Measurements from ENCODE around the gene PGAP6.
"Not testable (repeated sequence)": the region's sequence is repeated elsewhere in the genome, so short reads cannot be mapped to it uniquely, and the experiment has no call there.

The PGAP6 gene

DNA sequence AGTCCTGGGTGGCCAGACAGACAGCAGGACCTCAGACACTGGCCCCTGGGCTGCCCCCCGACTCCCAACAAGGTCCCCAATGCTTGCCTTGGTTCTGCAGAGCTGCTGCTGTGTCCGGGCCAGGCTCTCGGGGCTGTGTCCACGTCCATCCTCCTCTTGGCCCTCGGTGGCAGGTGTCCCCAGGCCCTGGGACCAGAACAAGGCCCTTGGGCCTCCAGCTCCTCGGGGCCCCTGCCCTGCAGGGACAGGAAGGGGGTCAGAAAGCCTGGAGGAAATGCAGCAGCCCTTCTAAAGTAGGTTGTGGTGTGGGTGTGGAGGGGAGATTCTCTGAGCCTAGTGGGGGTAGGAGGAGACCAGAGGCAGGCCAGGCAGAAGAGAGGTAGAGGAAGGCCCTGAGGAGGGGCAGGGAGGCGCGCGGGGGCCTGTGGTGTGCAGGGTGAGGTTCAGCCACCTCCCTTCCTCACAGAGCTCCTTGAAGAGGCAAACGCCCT lies 26.8 kb downstream of the PGAP6 start:
- no peak for DNase-seq
- in situ Hi-C loops (cut with MboI; ENCODE audit: low pct_unique_long_range_greater_than_20kb, low sequenced_read_pairs): no loop called here

DNA sequence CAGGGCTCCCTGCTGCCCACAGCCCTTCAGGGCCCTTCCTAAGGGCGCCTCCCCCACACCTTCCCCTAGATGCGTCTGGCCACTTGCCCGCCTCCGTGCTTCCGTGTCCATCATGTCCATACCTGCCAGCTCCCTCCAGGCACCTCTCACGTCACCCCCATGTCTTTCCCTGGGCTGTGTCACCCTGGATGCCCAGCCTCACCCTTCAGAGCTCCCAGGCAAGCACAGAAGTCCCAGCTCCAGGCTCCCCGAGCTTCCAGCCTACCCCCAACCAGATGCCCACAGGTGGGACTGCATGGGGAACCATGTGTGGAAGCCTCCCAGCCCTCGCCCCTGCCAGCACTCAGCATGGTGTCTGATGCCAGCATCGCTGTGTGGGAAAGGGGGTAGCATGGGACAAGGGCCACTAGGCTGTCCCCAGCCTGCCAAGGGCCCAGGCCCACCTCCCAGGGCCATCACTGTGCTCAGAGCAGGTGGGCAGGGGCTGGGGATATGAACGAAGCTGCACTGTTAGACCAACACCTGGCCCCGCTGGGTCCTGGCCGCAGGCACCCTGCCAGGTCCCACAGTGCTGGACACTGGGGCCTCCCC lies 27.4 kb downstream of the PGAP6 start:
- in situ Hi-C loops (cut with MboI; ENCODE audit: low pct_unique_long_range_greater_than_20kb, low sequenced_read_pairs): no loop called here
- no peak for DNase-seq

DNA sequence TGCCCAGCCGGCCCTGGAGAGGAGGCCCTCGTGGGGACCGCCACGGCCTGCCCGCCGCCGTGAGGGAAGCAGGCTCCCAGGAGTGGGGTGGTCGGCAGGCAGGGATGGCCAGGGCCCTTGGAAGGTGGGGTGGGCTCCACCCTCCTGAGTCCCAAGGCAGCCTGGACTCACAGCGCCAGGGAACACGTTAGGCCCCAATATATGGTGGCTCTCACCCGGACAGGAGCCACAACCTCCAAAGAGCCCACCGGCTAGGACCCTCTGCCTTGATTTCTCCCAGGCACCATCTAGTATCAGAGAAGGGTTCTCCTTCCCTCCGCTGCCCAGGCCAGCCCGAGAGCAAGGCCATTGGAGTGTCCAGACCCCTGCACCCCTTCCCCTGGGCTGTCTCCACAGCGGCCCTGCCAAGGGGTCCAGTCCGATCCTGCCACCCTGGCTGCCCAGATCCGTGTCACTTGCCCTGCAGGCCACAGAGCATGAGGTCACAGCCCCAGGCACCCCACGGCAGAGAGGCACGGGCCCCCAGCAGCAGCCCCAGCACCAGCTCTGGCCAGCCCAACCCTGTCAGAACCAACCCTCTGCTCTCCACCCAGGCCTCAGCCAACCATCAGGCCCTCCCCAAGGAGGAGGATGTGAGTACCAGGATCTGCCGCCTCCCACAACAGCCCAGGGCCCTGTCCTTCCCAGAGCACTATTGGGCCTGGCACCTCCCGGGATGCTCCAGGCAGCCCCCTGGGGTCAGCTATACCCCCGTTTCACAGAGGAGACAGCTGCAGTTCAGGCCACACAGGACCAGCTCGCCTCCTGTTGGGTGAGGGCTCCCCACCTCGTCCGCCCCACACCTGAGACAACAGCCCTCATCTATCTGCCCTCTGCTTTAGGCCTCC lies 28.1 kb downstream of the PGAP6 start:
- in situ Hi-C loops (cut with MboI; ENCODE audit: low pct_unique_long_range_greater_than_20kb, low sequenced_read_pairs): no loop called here
- DNase-seq: no peak

DNA sequence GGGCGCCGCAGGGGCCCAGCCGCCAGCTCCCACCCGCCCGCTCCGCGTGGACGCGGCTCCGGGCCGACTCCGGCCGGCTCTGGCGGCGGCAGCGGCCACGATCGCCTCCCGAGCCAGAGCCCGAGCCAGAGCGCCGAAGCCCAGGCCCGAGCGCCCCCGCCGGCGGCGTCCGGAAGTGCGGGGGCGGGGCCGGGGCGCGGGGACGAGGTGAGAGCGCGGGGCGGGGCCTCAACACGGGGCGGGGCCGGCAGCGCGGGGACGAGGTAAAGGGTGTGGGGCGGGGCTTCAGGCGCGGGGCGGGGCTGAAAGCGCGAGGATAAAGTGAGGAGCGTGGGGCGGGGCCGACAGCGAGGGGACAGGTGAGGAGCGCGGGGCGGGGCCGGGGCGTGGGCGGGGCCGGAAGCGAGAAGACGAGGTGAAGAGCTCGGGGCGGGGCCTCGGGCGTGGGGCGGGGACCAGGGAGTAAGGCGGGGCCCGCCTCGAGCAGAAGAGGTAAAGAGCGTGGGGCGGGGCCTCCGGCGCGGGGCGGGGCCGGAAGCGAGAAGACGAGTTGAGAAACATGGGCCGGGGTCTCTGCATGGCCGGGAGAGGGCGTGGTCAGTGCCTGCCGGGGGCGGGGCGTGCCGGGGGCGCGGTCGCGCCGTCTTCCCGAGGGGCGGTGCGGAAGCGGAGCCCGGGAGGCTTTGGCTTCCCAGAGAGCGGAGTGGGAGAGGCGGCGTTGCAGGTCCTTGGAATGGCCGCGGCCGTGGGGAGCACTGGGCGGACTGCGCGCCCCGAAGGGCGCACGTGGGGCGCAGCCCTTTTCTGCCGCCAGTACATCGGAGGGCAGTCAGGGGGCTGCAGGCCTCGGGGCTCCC lies 29.0 kb downstream of the PGAP6 start, which contains the start of gene AXIN1:
AXIN1 (minus strand) TSS at position 177 of the 857 bp plus-strand sequence. CDS start 5,698 bp downstream, outside the sequence.
- in situ Hi-C loops (cut with MboI; ENCODE audit: low pct_unique_long_range_greater_than_20kb, low sequenced_read_pairs): no loop called here
- peak; percentile 73 for DNase-seq

DNA sequence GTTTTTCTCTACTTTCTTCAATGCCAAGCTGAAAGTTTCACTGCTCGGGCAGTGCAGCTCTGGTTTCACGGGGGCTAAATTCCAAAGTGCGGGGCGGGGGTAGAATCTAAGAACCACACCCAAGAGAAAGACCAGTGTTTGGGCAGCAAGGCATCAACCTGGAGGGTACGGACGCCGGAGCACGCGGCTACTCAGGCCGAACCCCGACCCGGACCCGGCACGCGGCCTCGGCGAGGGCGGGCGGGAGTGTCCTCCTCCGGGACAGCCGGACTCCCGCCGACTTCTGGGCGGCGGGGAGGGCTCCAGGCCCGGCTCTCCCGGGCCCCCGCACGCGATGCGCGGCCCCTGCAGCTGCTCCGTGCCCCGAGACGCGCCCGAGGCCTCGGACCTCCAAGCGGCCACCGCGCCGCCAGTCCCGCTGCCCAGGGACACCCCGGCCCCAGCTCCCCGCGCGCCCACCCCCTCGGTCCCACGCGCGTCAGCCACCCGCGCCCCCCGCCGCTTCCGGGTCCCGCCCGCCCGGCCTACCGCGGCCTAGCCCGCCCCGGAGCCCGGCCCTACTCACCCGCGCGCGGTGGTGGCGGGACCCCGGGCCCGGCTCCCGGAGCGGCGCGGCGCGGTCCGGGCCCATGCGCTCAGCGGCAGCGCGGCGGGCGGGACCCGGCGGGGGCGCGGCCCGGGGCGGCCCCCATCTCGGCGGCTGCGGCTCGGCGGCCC lies 29.8 kb downstream of the PGAP6 start:
- DNase-seq: no peak
- in situ Hi-C loops (cut with MboI; ENCODE audit: low pct_unique_long_range_greater_than_20kb, low sequenced_read_pairs): no loop called here

DNA sequence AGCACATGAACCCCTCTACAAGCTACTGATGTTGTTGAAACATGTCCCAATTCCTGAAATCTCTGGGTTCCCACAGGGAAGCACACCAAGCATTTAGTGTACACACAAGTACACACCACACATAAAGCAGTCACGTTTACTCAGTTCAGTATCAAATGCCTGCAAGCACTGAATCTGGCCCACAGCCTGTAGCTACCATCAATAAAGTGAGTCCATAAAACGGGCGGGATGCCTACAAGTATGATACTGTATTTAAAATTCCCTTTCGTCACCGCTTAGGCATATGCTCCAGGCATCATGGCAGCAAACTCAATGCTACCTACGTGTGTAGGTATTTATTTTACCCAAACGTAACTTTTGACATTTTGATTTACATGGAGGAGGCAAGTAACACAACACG lies 31.6 kb downstream of the PGAP6 start:
- no peak for DNase-seq
- in situ Hi-C loops (cut with MboI; ENCODE audit: low pct_unique_long_range_greater_than_20kb, low sequenced_read_pairs): no loop called here

DNA sequence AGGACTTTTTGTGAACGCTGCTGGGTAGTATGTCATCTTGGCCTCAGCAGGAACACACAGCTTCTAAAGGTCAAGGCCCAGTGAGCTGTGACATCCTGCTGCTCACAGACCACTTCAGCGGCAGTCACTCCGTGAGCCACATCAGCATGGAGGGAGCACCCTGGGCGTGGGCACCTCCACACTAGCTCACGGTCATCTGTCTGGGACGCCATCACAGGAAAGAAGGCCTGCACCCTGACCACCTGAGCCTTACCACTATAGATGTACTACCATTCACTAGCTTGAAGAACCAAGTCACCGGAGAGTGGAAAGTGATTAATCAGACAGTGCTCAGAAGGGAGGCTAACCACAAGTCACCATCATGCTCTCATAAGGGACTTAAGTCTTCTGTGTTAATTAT lies 32.6 kb downstream of the PGAP6 start:
- in situ Hi-C loops (cut with MboI; ENCODE audit: low pct_unique_long_range_greater_than_20kb, low sequenced_read_pairs): no loop called here
- DNase-seq: no peak

DNA sequence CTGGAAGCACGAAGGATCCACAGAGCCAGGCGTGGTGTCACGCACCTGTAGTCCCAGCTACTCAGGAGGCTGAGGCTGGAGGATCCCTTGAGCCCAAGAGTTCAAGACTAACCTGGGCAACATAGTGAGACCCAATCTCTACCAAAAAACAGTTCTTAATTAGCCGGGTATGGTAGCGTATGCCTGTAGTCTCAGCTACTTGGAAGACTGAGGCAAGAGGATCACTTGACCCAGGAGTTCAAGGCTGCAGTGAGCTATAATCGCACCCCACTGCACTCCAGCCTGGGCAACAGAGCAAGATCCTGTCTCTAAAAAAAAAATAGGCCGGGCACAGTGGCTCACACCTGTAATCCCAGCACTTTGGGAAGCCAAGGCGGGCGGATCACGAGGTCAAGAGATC lies 33.3 kb downstream of the PGAP6 start:
- DNase-seq; in situ Hi-C loops (cut with MboI; ENCODE audit: low pct_unique_long_range_greater_than_20kb, low sequenced_read_pairs): not testable (repeated sequence)

DNA sequence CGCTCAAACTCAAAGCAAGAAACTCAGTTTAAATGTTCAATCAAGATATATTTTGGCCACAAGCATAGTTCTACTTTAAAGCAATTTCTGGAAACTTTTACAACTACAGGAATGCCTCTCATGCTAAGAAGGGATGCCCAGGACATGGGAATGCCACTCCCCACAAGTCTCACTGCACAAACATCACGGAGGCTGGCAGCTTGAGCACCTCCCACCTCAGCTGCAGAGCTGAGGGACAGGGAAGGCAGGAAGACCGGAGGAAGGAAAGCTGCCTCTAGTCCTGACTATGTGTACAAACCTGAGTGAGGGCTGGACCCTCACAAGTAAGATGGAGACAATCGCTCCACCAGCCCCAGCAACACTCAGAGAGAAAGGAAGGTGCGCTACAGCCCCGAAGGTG lies 34.6 kb downstream of the PGAP6 start:
- in situ Hi-C loops (cut with MboI; ENCODE audit: low pct_unique_long_range_greater_than_20kb, low sequenced_read_pairs): no loop called here
- no peak for DNase-seq

DNA sequence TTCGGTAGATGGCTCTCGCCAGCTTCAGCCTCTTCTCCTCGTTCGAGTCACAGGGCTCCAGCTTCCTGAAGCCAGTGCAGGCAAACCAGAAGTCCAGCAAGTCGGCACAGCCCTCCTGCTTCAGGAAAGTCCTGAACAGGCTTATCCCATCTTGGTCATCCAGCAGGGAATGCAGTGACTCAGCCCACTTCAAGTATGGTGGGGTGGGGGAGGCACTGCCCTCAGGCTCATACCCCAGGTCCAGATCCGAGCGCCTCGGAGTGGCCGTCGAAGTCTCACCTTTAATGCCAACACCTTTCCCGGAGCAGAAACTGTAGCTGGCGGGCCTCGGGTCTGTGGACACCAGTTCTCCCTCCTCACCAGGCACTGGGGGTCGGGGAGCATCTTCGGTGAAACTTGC lies 35.2 kb downstream of the PGAP6 start:
- DNase-seq: no peak
- in situ Hi-C loops (cut with MboI; ENCODE audit: low pct_unique_long_range_greater_than_20kb, low sequenced_read_pairs): no loop called here

DNA sequence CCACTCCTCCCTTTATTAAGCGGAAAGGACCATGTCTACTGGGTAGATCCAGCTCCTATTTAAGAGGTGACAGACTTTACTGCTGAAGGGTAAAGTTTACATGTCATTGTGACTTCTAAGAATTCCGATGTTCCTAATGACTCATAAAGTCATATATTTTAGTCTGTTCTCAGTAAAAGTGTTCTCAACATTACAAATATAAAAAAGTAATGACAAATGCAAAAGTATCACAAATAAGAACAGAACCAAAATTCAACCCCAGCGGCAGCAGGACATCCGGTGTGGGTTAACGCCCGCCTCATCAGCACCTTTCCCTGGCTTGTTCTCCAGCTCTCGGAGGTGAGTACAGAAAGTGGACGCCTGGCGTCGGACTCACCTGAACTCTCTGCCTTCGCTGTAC lies 36.0 kb downstream of the PGAP6 start:
- in situ Hi-C loops (cut with MboI; ENCODE audit: low pct_unique_long_range_greater_than_20kb, low sequenced_read_pairs): no loop called here
- DNase-seq: no peak

DNA sequence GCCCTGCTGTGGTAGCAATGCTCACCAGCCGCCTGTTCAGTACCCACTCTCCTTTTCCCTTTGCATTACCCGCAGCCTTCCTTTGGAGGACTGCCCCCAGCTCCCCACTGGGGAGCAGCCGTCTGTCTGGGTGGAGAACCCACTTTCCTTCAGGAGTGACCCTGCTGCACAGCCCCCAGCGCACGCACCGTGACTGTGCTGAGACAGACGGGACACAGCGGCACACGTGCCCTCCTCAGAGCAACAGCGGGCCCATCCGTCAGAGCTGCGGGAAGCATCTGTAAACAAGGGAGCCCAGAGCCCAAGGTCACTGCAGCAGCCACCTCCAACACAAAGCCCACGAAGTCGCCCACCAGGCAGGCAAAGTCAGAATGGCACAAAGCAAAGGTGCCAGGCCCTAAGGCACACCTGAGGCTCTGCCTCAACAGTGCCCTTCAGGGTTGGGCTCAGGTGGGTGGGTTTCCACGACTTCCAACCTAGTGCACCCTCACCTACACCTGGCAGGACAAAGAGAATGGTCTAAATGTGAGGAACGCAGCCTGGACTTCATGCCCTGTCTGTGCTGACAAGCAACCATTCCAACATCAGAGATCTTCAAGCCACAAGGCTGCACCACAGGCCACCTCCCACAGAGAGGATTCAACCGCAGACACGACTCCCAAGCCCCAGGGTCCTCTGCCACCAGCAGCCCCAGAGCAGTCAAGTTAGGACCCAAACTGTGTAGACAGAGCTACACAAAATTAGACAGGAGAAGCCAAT lies 39.1 kb downstream of the PGAP6 start:
- peak; percentile 34 for DNase-seq
- in situ Hi-C loops (cut with MboI; ENCODE audit: low pct_unique_long_range_greater_than_20kb, low sequenced_read_pairs): no loop called here

DNA sequence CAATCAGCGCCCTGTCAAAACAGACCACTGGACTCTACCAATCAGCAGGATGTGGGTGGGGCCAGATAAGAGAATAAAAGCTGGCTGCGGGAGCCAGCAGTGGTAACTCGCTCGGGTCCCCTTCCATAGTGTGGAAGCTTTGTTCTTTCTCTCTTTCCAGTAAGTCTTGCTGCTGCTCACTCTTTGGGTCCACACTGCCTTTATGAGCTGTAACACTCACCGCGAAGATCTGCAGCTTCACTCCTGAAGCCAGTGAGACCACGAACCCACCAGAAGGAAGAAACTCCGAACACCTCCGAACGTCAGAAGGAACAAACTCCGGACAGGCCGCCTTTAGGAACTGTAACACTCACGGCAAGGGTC lies 39.8 kb downstream of the PGAP6 start:
- DNase-seq; in situ Hi-C loops (cut with MboI; ENCODE audit: low pct_unique_long_range_greater_than_20kb, low sequenced_read_pairs): not testable (repeated sequence)

DNA sequence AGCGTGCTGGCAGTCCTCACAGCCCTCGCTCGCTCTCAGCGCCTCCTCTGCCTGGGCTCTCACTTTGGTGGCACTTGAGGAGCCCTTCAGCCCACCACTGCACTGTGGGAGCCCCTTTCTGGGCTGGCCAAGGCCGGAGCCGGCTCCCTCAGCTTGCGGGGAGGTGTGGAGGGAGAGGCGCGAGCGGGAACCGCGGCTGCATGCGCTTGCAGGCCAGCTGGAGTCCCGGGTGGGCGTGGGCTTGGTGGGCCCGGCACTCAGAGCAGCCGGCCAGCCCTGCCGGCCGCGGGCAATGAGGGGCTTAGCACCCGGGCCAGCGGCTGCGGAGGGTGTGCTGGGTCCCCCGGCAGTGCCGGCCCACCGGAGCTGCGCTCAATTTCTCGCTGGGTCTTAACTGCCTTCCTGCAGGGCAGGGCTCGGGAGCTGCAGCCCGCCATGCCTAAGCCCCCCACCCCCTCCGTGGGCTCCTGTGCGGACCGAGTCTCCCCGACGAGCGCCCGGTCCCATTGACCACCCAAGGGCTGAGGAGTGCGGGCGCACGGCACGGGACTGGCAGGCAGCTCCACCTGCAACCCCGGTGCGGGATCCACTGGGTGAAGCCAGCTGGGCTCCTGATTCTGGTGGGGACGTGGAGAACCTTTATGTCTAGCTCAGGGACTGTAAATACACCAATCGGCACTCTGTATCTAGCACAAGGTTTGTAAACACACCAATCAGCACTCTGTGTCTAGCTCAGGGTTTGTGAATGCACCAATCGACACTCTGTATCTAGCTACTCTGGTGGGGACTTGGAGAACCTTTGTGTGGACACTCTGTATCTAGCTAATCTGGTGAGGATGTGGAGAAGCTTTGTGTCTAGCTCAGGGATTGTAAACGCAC lies 40.4 kb downstream of the PGAP6 start:
- DNase-seq; in situ Hi-C loops (cut with MboI; ENCODE audit: low pct_unique_long_range_greater_than_20kb, low sequenced_read_pairs): not testable (repeated sequence)

DNA sequence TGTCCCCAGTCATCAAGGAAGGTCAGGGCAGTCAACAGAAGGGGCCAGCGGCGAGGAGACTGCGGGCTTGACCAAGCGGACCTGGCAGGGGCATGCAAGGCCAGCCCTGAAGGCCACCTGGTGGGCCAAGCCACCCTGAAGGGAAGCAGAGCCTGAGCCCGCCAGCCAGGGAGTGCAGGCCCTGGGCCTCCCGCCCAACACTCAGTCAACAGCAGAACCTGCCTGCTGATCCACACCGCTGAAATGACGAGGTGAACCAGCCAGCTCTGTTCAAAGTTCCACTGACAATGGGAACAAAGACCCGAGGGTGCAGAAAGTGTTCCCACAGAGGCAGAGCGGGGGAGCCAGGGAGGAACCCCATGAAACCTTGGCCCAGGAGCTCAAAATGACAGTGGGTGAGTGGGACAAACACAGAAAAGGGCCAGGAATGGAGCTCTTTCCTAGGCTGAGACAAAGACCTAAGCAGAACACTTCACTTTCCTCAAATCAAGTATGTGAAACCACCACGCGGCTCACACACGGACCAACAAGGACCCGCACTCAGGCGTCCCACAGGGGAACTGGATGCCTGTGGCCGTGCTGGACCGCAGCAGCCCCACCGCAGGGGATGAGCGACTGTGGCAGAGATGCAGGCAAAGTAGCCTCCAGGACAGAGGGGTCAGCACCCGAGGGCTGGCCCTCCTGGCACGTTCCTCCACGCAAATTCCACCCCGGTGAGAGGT lies 41.2 kb downstream of the PGAP6 start:
- in situ Hi-C loops (cut with MboI; ENCODE audit: low pct_unique_long_range_greater_than_20kb, low sequenced_read_pairs): no loop called here
- DNase-seq: no peak

DNA sequence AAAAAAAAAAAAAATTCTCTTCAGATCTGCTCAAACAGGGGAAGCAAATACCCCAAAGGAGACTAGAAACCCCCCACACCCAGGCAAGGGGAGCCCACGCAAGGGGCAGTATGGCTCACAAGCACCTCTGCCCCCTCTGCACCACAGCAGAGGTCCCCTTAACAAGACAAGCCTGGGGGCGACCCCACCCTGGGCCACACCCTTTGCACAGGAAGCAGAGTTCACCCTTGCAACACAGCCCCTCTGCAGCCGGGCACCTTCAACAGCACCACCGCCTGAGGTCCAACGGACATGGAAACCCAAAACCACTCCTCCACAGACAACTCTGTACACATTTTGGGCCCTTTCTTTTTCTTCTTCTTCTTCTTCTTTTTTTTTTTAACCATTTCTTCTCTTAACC lies 42.1 kb downstream of the PGAP6 start:
- in situ Hi-C loops (cut with MboI; ENCODE audit: low pct_unique_long_range_greater_than_20kb, low sequenced_read_pairs): no loop called here

DNA sequence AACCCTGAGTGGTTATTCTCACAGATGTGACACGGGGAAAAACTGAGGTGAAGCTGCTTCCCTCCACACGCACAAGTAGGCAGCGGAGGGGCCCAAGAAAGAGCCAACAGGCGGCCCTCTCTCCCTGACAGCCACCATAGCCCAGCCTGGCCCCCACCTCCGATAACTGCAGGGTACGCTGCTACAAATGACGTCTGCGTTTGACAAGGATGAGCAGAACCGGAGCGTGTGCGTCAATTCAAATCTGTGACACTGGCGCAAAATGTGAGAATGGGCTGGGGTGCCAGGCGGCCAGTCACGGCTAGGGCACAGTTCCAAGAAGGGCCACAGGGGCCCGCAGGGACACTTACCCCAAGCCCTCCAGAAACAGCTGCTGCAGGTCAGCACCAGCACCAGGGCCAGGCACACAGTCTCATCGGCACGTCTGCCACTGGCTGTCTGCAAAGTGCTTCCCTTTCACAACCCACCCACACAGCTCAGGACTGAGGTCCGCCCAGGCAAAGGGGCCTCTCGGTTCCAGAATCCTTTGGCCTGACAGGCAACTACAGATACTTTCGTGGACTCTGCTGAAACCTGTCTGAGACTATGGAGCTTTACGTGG lies 43.7 kb downstream of the PGAP6 start:
- no peak for DNase-seq
- in situ Hi-C loops (cut with MboI; ENCODE audit: low pct_unique_long_range_greater_than_20kb, low sequenced_read_pairs): no loop called here

More for the DNA sequence above, 42.1 kb downstream of the PGAP6 start:
- DNase-seq: no peak
